Stimulated activated naive CD4-positive, alpha-beta T cell (primary cell): ENCODE measurements around the gene AP4S1.
"Not testable (repeated sequence)": the region's sequence is repeated elsewhere in the genome, so short reads cannot be mapped to it uniquely, and the experiment has no call there.

Experiments
- DNase-seq, 6 experiments: peaks; one replicate each; lab custom pipeline; 2025; lab: John Stamatoyannopoulos, UW

Gene AP4S1

GRCh38 chr14:31086466-31086865, 61.0 kb downstream of the AP4S1 start:
- DNase-seq, result not testable (repeated sequence)

DNA sequence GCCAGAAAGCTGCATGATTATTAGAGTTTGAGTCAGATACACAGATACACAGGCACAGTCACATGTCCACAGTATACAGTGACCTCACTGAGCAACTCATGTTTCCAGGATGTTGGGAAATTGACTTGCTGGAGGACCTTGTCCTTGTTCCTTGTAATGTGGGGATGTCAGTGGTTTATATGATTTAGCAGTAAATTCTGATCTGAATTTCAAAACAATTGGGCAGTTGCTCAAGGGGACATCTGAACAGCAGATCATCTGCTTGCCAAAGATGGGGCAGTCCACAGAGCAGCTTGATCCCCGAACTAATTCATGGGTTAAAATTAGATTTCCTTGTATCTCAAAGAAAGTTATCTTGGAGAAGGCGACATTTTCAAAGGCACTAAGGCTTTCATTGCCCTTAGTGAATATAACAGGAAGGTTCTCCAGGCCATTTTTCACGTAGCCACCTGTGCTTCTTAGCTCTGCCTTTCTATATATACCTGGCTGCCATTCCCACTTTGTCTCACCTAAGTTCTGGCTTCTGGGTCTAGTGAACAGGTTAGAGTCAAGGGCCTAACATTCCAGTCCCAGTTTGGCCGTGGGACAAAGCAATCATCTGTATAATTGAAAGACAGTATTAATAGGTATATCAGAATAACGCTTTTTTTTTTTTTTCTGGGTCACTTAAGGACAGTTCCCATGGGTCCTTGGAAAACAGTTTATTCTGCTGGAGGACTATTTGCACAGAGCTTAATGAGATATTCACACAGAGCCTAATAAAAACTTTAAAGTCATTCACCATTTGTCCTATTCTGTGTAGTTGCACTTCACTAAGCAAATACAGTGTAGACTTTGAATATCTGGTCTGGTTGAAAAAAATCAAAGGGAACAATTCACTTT, 65.7 kb downstream of the AP4S1 start:
- no peak for DNase-seq

GRCh38 chr14:31092160-31092708, 66.8 kb downstream of the AP4S1 start:
- DNase-seq, result no peak

GRCh38 chr14:31093884-31094839, 68.7 kb downstream of the AP4S1 start:
- DNase-seq, result not testable (repeated sequence)

- DNase-seq, result not testable (repeated sequence)
These were observed 70.4 kb downstream of the AP4S1 start for GRCh38 chr14:31095817-31096216.

- no peak for DNase-seq
These were observed 70.8 kb downstream of the AP4S1 start for GRCh38 chr14:31096255-31096654.

GRCh38 chr14:31097081-31097480, 71.6 kb downstream of the AP4S1 start:
- DNase-seq, result no peak

DNA sequence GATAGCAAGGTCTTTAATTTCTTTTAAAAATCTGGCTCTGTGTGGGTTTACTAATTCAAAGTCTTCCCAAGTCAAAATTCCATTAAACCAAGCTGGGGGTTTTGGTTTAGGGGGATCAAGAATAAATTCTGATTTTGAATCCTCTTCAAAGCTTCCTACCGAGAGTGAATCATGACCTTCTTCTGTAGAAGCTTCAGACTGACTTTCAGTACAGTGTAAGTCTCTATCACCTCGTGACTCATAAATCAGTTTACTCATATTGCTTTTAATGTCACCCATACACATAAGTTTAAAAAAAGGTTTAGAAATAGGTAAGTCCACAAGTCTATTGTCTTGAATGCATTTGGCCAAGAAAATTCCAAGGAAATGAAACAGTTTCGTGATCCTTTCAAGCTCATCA, 81.3 kb downstream of the AP4S1 start:
- DNase-seq, result no peak

DNA sequence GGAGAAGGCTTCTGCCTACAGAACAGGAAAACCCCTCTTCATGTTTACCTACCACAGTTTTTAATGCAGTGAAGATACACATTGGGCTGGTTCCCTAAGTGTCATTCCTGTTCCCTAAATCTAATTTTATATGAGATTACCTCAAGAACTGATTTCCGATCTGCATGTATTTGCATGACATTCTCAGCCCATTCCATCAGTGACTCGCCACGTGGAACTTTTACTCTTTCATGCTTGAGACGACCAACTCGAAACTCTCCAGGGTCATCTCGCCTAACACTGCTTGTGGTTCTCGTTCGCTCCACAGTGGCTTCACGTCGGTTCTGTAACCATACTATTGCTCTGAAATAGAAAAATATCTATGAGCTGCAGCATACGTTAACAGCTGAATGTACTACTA, 83.8 kb downstream of the AP4S1 start:
- no peak for DNase-seq

GRCh38 chr14:31110872-31111271, 85.4 kb downstream of the AP4S1 start:
- no peak for DNase-seq

DNA sequence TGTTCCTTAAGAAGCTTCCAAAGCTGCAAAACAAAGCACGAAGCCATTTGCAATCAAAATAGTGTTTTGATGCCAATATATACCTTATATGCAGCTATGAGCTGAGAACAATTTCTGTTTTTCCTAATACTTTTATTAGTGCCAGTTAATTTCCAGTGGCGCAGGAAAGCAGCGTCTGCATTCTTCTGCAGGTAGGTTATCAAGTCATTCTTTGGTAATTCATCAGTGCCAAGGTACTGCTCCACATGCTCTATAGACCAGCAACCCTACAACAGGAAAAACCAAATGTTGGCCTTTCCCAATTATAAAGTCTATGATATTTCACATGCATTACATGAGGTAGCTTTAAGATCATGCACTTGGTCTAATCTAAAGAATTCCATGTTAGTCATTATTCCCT, 88.3 kb downstream of the AP4S1 start:
- DNase-seq, result no peak

- no peak for DNase-seq
These were observed 93.4 kb downstream of the AP4S1 start for GRCh38 chr14:31118892-31119291.

GRCh38 chr14:31122098-31122611, 96.7 kb downstream of the AP4S1 start:
- no peak for DNase-seq

GRCh38 chr14:31122921-31123320, 97.5 kb downstream of the AP4S1 start:
- DNase-seq, result no peak

DNA sequence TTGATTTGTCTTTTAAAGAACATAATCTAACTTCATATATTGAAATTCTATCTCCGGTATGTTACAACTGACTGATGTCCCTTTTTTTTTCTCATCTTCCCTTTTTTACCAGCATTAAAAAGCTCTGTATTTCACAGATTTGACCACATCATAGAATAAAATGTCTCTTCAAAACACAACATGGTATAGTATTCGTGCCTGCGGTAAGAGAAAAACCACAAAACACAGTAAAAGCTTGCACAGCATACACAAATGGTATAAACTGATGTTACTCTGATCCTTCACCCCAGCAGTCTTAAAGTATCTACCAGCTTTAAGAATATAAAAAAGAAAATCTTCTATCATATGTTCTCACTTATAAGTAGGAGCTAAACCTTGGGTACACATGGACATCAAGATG, 98.7 kb downstream of the AP4S1 start:
- peak in 3 of 6 experiments; percentile 69 to 79 (median 76) for DNase-seq

GRCh38 chr14:31125231-31125630, 99.8 kb downstream of the AP4S1 start:
- DNase-seq, result no peak

DNA sequence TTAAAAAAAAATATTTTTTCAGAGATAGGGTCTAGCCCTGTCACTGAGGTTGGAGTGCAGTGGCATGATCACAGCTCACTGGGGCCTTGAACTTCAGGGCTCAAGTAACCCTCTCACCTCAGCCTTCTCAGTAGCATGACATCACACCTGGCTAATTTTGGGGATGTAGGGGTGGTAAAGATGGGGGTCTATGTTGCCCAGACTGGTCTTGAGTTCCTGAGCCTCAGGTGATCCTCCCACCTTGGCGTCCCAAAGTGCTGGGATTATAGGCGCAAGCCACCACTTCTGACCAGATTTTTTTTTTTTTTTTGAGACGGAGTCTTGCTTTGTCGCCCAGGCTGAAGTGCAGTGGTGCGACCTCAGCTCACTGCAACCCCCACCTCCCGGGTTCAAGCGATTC, 101.2 kb downstream of the AP4S1 start:
- DNase-seq, result no peak

- DNase-seq, result peak in 2 of 6 experiments; percentile 2 to 25
These were observed 102.2 kb downstream of the AP4S1 start for GRCh38 chr14:31127690-31128089.

DNA sequence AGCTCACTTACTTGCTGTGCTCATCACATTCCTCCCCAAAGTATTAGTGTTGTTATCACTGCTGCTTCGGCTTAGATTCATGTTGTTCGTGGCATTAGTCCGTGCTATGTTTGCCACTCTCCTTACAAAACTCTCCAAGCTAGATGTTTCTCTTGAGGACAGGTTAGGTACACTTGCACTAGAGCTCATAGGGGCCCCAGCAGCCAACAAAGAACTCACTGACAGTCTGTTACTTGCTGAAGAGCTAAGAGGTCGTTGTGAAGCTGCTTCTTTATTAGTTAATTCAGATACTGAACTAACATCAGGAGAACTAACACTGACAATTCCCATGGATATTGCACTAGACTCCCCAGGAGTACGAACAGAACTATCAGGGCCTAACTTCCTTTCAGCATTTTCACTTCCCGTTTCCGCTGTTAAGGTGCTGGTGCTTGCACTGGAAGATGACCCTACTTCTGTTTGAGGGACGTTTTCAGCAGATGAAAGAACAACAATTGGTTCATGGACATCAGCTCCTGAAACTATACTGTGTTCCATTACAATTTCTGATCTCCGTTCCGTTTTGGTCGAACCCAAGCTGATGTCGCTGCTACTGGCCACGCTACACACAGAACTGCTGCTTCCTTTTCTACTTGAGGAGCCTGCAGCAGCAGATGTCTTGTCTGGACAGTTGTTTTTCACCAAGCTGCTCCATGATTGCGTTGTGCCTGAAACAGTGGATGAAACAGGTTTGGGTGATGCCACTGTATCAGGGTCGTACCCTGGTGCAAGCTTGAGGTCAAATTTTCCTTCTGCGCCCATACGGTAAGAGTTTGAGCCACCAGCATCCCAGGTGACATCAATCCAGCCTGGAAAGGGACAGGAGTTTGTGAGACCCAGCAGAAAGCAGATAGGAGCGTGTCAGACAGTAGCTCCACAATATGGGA, 103.4 kb downstream of the AP4S1 start:
- DNase-seq, result no peak

DNA sequence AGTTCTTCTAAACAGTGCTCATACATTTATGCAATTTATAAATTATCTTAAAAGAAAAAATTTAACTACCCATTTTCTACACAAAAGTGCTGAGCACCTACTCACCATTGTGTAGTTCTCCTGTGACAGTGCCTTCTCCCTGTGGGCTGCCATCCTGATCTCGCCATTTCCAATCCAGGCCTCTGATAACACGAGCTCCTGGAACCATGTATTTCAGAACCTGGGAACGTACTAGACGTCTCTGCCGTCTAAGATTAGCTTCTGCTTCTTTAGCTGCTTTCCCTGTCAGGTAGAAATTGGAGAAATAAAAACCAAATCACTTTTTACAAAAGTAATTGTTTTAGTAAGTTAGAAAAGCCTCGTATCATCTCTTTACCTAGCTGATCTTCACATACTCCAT, 107.7 kb downstream of the AP4S1 start:
- no peak for DNase-seq
